ENCODE measurements around the gene NUDT21.

- TF ChIP-seq CTCF (IDR thresholded peaks at IDR 0.05; ENCODE audit: insufficient read depth, low read length) (no peak), REST (IDR thresholded peaks at IDR 0.05; ENCODE audit: insufficient replicate concordance, low read depth) (no peak), POLR2AphosphoS5 (IDR thresholded peaks at IDR 0.05; ENCODE audit: low read depth) (no peak)
Observed at GRCh38 chr16:56475201-56475600, 24.1 kb upstream of the NUDT21 start.

All from HL-60 (cell line).